ENCODE results near the gene ZC2HC1C. TPM values are rescaled to one million over a fixed set of nuclear protein-coding genes. Genes with fewer than 3 reads are reported as not detected.

The ZC2HC1C gene
- total and polyA plus RNA-seq, 2 of the 13 experiments (the other 11 are each of a cell fraction or from before 2014, with no cell fraction given): 3.3 to 3.5 TPM

DNA sequence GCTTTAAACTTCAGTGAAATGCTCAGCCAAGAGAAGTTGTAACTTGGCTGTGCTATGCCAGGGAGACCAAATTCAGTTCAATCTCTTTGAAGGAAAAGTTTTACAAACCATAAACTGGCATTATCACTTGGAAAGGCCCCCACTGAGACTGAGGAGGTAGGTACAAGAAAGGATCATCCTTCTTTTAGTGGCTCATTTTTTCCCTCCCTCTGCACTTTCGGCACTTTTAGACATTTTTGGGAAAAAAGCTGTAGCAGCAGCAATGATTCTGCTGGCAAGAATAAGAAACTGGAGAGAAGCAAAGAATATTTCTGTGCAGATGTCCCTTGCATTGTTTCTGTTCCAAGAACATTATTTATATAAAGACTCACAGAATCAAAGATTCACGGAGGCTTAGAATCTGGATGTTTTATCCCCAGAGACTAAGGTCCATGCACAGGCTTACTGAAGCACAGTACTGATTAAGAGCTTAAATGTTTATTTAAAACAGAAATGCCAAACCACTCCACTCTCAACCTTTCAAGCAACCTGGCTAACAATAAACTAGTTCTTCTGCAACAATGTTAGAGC is 12.3 kb downstream of the ZC2HC1C start:
- intact Hi-C loops (cut with micrococcal nuclease; ENCODE audit: unreplicated experiment) (no loop called here), in situ Hi-C loops (cut with HindIII; ENCODE audit: extremely low pct_ligation_motif_present, low pct_unique_long_range_greater_than_20kb) (no loop called here)
- Histone ChIP-seq H3K27ac (ENCODE audit: extremely low read length, insufficient read depth, low read length) (no peak overlapping the region), H2AFZ (ENCODE audit: low read length) (no peak overlapping the region), H3K4me2 (ENCODE audit: low read depth, low read length) (no peak overlapping the region), H3K9ac (ENCODE audit: insufficient read depth, low read depth, low read length) (no peak overlapping the region), H3K9me3 (ENCODE audit: low read length) (no peaks in the 10 kb centered on the region), H3K27me3 (ENCODE audit: control insufficient read depth in 1 of 2, insufficient read depth in 2 of 2, low read length in 2 of 2) (no peaks in the 10 kb centered on the region), H4K20me1 (ENCODE audit: insufficient read depth, low read length) (no peaks in the 10 kb centered on the region), H3K4me1 (ENCODE audit: insufficient read depth, low read length) (peaks cover 14% of the 10 kb centered on the region), H3K36me3 (replicated peaks in 1 of 2; ENCODE audit: control insufficient read depth in 1 of 2, insufficient read depth in 2 of 2, low read length in 2 of 2) (peaks cover 8 to 14% of the 10 kb centered on the region in 2 experiments; a peak in 4 of 5 replicates), H3K79me2 (ENCODE audit: insufficient read depth, low read length) (no peaks in the 10 kb centered on the region), H3K4me3 (replicated peaks in 1 of 3; ENCODE audit: insufficient read depth in 1 of 3, low read depth in 2 of 3, low read length in 3 of 3) (no peak overlapping the region)
- DNase-seq (ENCODE audit: low spot score): no peak
- 88% methylated on average over 2 of the region's 2 CpGs for WGBS (ENCODE audit: low lambda C conversion rate)
- ChIA-PET CTCF (ENCODE audit: low intra/inter-chr PET ratio, low total read pairs) (no interaction called here), POLR2A (interaction anchor here (1.0 to 1.1 kb wide), 2 partner anchors 12 kb away, joined by 3 to 4 read pairs; partner anchors contain the start of gene ZC2HC1C)
- no peak for FAIRE-seq
- no TSS peak for BruUV-seq (replicated peaks)
- ATAC-seq: no peak
- TF ChIP-seq, protein P1, sequence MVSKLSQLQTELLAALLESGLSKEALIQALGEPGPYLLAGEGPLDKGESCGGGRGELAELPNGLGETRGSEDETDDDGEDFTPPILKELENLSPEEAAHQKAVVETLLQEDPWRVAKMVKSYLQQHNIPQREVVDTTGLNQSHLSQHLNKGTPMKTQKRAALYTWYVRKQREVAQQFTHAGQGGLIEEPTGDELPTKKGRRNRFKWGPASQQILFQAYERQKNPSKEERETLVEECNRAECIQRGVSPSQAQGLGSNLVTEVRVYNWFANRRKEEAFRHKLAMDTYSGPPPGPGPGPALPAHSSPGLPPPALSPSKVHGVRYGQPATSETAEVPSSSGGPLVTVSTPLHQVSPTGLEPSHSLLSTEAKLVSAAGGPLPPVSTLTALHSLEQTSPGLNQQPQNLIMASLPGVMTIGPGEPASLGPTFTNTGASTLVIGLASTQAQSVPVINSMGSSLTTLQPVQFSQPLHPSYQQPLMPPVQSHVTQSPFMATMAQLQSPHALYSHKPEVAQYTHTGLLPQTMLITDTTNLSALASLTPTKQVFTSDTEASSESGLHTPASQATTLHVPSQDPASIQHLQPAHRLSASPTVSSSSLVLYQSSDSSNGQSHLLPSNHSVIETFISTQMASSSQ (IDR thresholded peaks at IDR 0.05; ENCODE audit: low read depth): no peak
- TF ChIP-seq, protein P1 (CRISPR knock-in tag; IDR thresholded peaks at IDR 0.05; ENCODE audit: borderline replicate concordance): no peak
- TF ChIP-seq ZBTB1 (CRISPR knock-in tag; IDR thresholded peaks at IDR 0.05; ENCODE audit: borderline replicate concordance) (no peak), YY1 (IDR thresholded peaks at IDR 0.05; ENCODE audit: insufficient read depth, insufficient replicate concordance, low read depth, low read length) (no peak), KLF15 (CRISPR knock-in tag; IDR thresholded peaks at IDR 0.05; ENCODE audit: borderline replicate concordance) (no peak), KDM3A (CRISPR knock-in tag; IDR thresholded peaks at IDR 0.05; ENCODE audit: low read depth) (no peak), ZNF230 (CRISPR knock-in tag; IDR thresholded peaks at IDR 0.05) (no peak)
- TF ChIP-seq, protein P2, sequence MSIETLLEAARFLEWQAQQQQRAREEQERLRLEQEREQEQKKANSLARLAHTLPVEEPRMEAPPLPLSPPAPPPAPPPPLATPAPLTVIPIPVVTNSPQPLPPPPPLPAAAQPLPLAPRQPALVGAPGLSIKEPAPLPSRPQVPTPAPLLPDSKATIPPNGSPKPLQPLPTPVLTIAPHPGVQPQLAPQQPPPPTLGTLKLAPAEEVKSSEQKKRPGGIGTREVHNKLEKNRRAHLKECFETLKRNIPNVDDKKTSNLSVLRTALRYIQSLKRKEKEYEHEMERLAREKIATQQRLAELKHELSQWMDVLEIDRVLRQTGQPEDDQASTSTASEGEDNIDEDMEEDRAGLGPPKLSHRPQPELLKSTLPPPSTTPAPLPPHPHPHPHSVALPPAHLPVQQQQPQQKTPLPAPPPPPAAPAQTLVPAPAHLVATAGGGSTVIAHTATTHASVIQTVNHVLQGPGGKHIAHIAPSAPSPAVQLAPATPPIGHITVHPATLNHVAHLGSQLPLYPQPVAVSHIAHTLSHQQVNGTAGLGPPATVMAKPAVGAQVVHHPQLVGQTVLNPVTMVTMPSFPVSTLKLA (IDR thresholded peaks at IDR 0.05): no peak
- TF ChIP-seq, protein P3, sequence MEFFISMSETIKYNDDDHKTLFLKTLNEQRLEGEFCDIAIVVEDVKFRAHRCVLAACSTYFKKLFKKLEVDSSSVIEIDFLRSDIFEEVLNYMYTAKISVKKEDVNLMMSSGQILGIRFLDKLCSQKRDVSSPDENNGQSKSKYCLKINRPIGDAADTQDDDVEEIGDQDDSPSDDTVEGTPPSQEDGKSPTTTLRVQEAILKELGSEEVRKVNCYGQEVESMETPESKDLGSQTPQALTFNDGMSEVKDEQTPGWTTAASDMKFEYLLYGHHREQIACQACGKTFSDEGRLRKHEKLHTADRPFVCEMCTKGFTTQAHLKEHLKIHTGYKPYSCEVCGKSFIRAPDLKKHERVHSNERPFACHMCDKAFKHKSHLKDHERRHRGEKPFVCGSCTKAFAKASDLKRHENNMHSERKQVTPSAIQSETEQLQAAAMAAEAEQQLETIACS (CRISPR knock-in tag; IDR thresholded peaks at IDR 0.05): no peak
